ENCODE measurements around the gene GBGT1.
A peak's percentile ranks its signal among the peaks of the same experiment; 100 is the strongest.

GBGT1 gene

GRCh38 chr9:133161547-133161950, 2.2 kb downstream of the GBGT1 start:
- DNase-seq: no peak

DNA sequence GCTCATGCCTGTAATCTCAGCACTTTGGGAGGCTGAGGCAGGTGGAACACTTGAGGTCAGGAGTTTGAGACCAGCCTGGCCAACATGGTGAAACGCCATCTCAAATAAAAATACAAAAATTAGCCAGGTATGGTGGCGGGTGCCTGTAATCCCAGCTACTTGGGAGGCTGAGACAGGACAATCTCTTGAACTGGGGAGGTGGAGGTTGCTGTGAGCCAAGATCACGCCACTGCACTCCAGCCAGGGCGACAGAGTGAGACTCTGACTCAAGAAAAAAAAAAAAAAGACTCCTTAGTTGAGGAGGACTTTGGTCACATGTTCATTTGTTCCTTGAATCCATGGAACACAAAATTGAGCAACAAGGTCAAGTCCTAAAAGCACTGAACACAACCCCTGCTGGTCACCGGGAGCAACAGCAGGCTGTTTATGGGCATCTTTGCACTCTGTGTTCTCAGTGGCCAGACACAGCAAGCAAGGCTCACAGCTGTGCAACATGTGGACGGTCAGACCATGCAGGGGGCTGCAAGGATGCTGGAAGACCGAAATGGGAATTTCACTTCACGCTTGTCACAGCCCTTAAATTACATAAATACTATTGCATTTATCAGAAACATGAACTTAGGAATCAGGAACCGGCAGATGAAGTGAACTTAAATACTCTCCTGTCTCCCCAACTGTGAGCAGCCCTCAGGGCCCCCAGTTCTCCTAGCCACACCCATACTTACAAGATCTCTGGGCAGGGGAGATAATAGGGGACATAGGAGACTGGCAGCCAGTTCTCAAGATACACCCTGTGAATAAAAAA, 2.8 kb downstream of the GBGT1 start:
- DNase-seq: peak in 1 of 2 experiments; percentile 11

DNA sequence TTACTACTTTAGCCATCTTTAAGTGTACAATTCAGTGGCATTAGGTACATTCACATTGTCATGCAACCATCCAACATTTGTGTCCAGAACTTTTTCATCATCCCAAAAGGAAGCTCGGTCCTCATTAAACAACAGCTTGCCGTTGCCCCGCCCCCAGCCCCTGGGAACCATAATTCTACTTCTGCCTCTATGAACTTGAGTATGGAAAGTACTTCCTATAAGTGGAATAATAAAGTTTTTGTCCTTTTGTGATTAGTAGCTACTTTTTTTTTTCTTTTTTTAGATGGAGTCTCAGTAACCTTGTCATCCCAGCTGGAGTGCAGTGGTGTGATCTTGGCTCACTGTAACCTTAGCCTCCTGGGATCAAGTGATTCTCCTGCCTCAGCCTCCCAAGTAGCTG, 5.0 kb downstream of the GBGT1 start:
- DNase-seq: no peak

GRCh38 chr9:133155156-133155555, 8.6 kb downstream of the GBGT1 start:
- DNase-seq: no peak

- no peak for DNase-seq
These were observed 9.4 kb downstream of the GBGT1 start for GRCh38 chr9:133154097-133154989.

DNA sequence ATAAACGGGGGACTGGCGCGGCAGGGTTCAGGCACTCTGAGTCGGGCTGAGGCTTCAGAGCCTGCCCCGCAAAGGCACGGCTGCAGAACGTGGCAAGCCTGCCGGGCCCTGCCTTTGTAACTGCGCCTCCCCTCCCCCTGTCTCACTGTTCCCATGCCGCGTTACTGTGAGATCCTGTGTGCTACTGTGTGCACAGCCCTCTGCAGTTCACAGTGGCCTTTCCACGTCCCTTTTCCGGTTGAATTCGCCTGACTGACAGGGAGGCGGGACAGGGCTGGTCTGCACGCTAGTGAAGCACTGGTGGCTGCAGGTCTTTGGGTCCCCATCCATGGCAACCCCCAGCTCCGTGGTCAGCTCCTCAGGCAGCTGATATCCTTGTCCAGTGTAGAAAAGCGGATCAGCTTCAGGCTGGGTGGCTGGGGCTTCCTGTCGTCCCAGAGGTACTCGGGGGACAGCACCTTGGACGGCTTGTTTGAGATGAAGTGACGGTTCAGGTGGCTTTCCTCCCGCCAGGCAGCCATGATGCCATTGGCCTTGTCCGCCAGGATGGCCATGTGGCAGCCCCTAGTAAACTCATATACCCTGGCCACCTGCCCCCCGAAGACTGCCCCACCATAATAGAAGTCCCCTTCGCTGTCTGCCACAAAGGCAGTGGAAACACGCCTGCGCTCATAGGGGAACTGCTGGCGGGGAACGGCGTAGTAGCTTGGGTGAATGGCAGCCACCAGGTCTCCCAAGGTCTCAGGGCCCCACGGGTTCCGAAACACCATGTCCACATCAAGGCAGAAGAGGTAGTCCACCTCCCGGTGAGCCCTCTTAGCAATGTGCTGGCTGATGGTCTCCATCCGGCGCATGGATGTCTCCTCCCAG, 10.3 kb downstream of the GBGT1 start:
- DNase-seq: no peak

- no peak for DNase-seq
These were observed 11.9 kb downstream of the GBGT1 start for GRCh38 chr9:133151601-133152525.

GRCh38 chr9:133151041-133151440, 12.7 kb downstream of the GBGT1 start:
- DNase-seq: no peak

DNA sequence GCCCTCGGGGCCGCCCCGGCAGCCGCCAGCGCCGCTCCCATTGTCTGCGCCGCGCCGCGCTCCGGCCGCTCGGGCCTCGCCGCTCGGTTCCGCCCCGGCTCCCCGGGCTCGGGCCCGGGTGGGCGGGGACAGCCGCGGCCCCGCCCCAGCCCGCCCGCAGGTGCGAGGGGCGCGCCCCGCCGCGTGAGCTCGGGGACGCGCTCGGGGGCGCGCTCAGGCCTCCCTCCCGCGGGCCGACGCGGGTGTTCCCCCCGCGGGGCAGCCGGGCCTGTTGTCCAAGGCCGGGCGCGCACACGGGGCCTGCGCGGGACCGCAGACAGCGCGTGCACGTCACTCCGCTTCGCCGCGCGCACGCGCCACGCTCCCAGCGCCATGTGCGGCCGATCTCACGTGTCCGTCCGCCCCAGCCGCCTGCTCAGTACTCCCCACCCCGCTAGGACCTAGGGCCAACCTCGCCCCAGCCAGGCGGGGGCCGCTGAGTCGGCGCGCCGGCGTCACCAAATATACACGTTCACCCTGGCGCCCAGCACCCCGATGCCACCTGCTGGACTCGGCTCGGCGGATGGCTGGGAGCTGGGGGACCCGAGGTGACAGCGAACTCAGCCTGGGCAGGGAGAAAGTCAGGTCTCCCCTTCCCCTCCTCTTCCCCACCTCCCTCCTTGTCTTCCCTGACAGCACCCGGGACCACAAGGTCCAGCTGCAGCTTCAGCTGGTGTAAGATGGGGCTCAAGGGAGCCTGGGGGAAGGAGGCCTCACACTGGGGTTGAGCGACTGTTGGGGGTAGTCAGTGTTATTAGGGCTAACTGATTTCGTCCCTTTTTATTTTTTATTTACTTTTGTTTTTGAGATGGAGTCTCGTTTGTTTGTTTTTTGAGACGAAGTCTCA, 14.3 kb downstream of the GBGT1 start:
- peak in 1 of 2 experiments; percentile 85 for DNase-seq

GRCh38 chr9:133148199-133149129, 15.2 kb downstream of the GBGT1 start:
- DNase-seq: no peak

GRCh38 chr9:133147412-133148198, 16.1 kb downstream of the GBGT1 start:
- peak in 1 of 2 experiments; percentile 21 for DNase-seq

DNA sequence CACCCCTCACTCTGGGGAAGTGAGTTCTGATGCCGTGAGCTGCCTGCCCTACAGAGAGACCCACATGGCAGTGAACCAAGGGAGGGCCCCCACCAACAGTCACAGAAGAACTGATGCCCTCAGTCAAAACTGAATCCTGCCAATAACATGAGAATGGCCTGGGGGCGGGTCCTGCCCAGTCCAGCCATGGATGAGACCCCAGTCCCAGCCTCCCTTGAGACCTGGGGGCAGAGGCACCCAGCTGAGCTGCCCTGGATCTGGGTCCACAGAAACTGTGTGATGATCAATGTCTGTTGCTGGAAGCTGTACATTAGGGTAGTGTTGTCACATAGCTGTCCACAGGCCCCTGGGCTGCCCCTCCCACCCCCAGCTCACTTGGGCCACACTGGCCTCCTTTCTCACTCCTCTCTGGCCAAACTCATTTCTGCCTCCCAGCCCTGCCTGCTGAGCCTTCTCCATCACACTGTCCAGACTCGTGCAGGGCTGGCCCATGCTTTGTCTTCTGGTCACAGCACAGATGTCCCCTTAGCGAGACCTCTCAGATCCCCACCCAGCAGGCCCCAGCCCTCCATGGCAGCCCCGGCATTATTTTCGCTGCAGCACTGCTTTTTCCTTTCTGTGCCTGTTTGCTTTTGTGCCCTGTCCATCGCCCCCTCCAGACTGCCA, 16.8 kb downstream of the GBGT1 start:
- no peak for DNase-seq

DNA sequence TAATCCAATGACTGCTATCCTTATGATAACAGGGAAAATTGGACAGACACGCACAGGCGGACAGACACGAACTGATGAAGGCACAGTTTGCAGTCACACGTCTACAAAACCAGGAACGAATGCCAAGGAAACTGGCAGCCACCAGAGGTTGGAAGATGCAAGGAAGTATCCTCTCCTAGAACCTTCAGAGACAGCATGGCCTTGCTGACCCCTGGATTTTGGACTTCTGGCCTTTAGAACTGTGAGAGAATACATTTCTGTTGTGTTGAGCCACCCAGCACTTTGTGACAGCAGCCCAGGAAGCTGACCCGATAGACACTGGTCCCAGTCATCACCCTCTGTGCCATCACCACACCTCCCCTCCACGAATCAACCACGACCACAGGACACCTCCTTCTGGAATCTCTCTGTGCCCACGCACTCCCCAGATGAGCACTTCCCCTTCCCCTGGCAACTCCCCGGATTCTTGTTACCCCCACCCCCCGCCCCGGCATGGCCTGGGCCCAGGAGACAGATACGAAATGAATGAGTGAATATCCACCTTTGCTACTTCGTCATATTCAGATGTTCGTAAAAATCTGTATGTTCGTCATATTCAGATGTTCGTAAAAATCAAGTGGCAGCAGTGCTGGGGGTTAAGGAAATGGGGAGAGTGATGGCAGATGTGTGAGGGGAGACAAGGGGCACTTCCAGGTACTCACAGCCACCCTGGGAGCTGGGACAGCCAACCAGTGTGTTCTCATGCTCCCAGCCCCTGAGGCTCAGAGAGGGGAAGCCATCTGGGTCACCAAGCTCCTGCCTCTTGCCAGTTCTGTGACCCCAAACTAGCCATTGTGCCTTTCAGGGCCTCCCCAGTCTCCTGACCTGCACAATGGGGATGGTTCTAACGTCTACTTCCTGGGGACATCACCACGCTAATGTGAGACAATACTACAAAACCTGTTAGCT, 18.5 kb downstream of the GBGT1 start:
- no peak for DNase-seq

GRCh38 chr9:133144142-133144903, 19.4 kb downstream of the GBGT1 start:
- DNase-seq: peak in 1 of 2 experiments; percentile 32

DNA sequence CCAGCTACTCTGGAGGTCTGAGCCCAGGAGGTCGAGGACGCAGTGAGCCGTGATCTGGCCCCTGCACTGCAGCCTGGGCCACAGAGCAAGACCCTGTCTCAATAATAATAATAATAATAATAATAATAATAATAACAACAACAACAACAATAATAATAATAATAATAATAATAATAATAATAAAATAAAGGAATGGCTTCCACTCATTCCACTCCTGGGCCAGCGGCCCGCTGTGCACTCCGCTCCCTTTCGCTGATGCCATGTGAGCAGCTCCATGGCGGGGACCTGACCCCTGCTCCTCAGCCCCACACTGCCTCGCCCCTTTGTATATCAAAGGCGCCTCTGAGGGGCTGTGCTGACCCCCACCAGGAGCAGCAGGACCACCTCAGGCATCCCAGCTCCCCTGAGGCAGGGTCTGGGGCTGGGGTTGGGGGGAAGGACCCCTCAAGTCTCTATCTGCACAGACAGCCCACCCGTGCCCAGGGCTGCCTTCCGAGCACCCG, 20.0 kb downstream of the GBGT1 start:
- no peak for DNase-seq
